H1 (cell line): Measurements from ENCODE around the gene SIGLEC7. TPM values are rescaled to one million over a fixed set of nuclear protein-coding genes. Genes with fewer than 3 reads are reported as not detected.

Experiments used
- CHD2 ChIP-seq: IDR thresholded peaks from 2 replicates; pipeline ENCODE4 v1.6.1; 2012; ENCODE audit warnings: low read length, improper control_type of control experiment
- EZH2 ChIP-seq: fragments of 200-600 bp; sonication (generic); IDR thresholded peaks from 2 replicates; pipeline ENCODE4 v1.7.1; 2012; ENCODE audit warnings: low read depth, mild to moderate bottlenecking, moderate library complexity, low read length, inconsistent platforms; ENCODE audit not compliant: severe bottlenecking
- POLR2A ChIP-seq, 2 experiments: IDR thresholded peaks; 1 replicate in 1 of 2; 2 replicates in 1 of 2; pipeline ENCODE4 v1.6.1; 2011; ENCODE audit warnings: low read depth in 2 of 2, low read length in 2 of 2, mild to moderate bottlenecking in 2 of 2; ENCODE audit errors: control extremely low read depth in 1 of 2
- POU5F1 ChIP-seq: IDR thresholded peaks from 2 replicates; pipeline ENCODE4 v1.6.1; 2011; ENCODE audit warnings: low read depth, mild to moderate bottlenecking, low read length, moderate library complexity
- RAD21 ChIP-seq, 2 experiments: IDR thresholded peaks in 1 of 2; conservative IDR thresholded peaks in 1 of 2; 2 replicates each; pipeline ENCODE4 v1.6.1; 2011; ENCODE audit warnings: low read depth in 2 of 2, low read length in 2 of 2, improper control_type of control experiment in 1 of 2, inconsistent platforms in 1 of 2, mild to moderate bottlenecking in 1 of 2, moderate library complexity in 1 of 2
- RBBP5 ChIP-seq: IDR thresholded peaks from 2 replicates; pipeline ENCODE4 v1.7.1; 2012; ENCODE audit warnings: low read depth, mild to moderate bottlenecking, inconsistent platforms, low read length, moderate library complexity, borderline replicate concordance
- SAP30 ChIP-seq: fragments of 300-600 bp; sonication (generic); IDR thresholded peaks from 2 replicates; pipeline ENCODE4 v1.7.1; 2012; ENCODE audit warnings: low read length, moderate library complexity, mild to moderate bottlenecking, inconsistent platforms; ENCODE audit not compliant: insufficient read depth, insufficient replicate concordance
- SIN3A ChIP-seq, 2 experiments: IDR thresholded peaks in 1 of 2; conservative IDR thresholded peaks in 1 of 2; 2 replicates each; pipeline ENCODE4 v1.6.1; 2011 to 2012; ENCODE audit warnings: low read length in 2 of 2, improper control_type of control experiment in 1 of 2, low read depth in 1 of 2, mild to moderate bottlenecking in 1 of 2
- TCF12 ChIP-seq: IDR thresholded peaks from 2 replicates; pipeline ENCODE4 v1.6.1; 2011; ENCODE audit warnings: low read depth, mild to moderate bottlenecking, low read length
- polyA plus RNA-seq, 7 experiments: library from polyadenylated mRNA; depleted of rRNA in 3 of 7; stranded (reverse) in 5 of 7; unstranded in 2 of 7; fragments of >200 nt in 5 of 7; fragments of 200-250 nt in 2 of 7; gene quantifications; 1 replicate in 5 of 7; 2 replicates in 1 of 7; 4 replicates in 1 of 7; pipeline versions ENCODE4 v1.2.1 to v1.2.3, GENCODE V29; 2011 to 2013; ENCODE audit warnings: missing spikeins in 2 of 7, mixed read lengths in 2 of 7
- total RNA-seq: library from RNA; stranded (reverse); fragmentation: NEBNext Ultra II Directional; extraction: Animal tissue kit (Norgen Biotek cat#: 25700); gene quantifications from 2 replicates; pipeline ENCODE4 v1.2.1, GENCODE V29; 2021
- TF ChIP-seq, protein P1 (sequence below): fragments of 300-600 bp; sonication (generic); IDR thresholded peaks from 2 replicates; pipeline ENCODE4 v1.7.1; 2012; ENCODE audit warnings: low read length, moderate library complexity, mild to moderate bottlenecking, inconsistent platforms; ENCODE audit not compliant: insufficient replicate concordance
- TF ChIP-seq, protein P2 (sequence below): IDR thresholded peaks from 2 replicates; pipeline ENCODE4 v1.6.1; 2012; ENCODE audit warnings: inconsistent platforms

The SIGLEC7 gene
- total and polyA plus RNA-seq, 2 of the 8 experiments (the other 6 are each of a cell fraction or from before 2014, with no cell fraction given), result not detected

DNA sequence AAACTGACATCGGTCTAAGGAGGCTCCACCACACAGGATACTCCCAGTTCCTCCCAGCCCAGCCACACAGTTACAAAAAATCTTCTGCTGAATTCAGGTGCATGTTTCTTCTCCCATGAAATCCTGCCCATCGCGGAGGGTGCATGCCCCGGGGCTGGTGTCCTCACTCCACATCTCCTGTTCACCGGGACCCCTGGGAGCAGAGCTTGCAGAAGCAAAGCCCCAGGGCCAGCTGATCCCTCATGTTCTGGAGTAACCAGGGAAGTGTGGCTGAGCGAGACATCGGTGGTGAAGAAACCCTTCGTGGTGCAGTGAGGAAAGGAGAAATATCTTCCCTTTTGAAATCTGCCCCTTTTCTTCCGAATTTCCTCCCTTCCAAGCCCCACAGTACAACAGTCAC is 18.3 kb upstream of the SIGLEC7 start (continued):
- TF ChIP-seq, protein P1, sequence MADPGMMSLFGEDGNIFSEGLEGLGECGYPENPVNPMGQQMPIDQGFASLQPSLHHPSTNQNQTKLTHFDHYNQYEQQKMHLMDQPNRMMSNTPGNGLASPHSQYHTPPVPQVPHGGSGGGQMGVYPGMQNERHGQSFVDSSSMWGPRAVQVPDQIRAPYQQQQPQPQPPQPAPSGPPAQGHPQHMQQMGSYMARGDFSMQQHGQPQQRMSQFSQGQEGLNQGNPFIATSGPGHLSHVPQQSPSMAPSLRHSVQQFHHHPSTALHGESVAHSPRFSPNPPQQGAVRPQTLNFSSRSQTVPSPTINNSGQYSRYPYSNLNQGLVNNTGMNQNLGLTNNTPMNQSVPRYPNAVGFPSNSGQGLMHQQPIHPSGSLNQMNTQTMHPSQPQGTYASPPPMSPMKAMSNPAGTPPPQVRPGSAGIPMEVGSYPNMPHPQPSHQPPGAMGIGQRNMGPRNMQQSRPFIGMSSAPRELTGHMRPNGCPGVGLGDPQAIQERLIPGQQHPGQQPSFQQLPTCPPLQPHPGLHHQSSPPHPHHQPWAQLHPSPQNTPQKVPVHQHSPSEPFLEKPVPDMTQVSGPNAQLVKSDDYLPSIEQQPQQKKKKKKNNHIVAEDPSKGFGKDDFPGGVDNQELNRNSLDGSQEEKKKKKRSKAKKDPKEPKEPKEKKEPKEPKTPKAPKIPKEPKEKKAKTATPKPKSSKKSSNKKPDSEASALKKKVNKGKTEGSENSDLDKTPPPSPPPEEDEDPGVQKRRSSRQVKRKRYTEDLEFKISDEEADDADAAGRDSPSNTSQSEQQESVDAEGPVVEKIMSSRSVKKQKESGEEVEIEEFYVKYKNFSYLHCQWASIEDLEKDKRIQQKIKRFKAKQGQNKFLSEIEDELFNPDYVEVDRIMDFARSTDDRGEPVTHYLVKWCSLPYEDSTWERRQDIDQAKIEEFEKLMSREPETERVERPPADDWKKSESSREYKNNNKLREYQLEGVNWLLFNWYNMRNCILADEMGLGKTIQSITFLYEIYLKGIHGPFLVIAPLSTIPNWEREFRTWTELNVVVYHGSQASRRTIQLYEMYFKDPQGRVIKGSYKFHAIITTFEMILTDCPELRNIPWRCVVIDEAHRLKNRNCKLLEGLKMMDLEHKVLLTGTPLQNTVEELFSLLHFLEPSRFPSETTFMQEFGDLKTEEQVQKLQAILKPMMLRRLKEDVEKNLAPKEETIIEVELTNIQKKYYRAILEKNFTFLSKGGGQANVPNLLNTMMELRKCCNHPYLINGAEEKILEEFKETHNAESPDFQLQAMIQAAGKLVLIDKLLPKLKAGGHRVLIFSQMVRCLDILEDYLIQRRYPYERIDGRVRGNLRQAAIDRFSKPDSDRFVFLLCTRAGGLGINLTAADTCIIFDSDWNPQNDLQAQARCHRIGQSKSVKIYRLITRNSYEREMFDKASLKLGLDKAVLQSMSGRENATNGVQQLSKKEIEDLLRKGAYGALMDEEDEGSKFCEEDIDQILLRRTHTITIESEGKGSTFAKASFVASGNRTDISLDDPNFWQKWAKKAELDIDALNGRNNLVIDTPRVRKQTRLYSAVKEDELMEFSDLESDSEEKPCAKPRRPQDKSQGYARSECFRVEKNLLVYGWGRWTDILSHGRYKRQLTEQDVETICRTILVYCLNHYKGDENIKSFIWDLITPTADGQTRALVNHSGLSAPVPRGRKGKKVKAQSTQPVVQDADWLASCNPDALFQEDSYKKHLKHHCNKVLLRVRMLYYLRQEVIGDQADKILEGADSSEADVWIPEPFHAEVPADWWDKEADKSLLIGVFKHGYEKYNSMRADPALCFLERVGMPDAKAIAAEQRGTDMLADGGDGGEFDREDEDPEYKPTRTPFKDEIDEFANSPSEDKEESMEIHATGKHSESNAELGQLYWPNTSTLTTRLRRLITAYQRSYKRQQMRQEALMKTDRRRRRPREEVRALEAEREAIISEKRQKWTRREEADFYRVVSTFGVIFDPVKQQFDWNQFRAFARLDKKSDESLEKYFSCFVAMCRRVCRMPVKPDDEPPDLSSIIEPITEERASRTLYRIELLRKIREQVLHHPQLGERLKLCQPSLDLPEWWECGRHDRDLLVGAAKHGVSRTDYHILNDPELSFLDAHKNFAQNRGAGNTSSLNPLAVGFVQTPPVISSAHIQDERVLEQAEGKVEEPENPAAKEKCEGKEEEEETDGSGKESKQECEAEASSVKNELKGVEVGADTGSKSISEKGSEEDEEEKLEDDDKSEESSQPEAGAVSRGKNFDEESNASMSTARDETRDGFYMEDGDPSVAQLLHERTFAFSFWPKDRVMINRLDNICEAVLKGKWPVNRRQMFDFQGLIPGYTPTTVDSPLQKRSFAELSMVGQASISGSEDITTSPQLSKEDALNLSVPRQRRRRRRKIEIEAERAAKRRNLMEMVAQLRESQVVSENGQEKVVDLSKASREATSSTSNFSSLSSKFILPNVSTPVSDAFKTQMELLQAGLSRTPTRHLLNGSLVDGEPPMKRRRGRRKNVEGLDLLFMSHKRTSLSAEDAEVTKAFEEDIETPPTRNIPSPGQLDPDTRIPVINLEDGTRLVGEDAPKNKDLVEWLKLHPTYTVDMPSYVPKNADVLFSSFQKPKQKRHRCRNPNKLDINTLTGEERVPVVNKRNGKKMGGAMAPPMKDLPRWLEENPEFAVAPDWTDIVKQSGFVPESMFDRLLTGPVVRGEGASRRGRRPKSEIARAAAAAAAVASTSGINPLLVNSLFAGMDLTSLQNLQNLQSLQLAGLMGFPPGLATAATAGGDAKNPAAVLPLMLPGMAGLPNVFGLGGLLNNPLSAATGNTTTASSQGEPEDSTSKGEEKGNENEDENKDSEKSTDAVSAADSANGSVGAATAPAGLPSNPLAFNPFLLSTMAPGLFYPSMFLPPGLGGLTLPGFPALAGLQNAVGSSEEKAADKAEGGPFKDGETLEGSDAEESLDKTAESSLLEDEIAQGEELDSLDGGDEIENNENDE, result no peak
- TF ChIP-seq, protein P2, sequence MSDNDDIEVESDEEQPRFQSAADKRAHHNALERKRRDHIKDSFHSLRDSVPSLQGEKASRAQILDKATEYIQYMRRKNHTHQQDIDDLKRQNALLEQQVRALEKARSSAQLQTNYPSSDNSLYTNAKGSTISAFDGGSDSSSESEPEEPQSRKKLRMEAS, result no peak
- TF ChIP-seq TCF12 (no peak), POU5F1 (no peak), SAP30 (no peak), CHD2 (no peak), RBBP5 (no peak), SIN3A (conservative IDR thresholded peaks at IDR 0.05 in 1 of 2, IDR thresholded peaks at IDR 0.05 in 1 of 2; ENCODE audit: low read depth in 1 of 2, low read length in 2 of 2) (no peak), EZH2 (no peak), POLR2A (IDR thresholded peaks at IDR 0.05; ENCODE audit: control extremely low read depth in 1 of 2, low read depth in 2 of 2, low read length in 2 of 2) (no peak), RAD21 (IDR thresholded peaks at IDR 0.05 in 1 of 2, conservative IDR thresholded peaks at IDR 0.05 in 1 of 2; ENCODE audit: low read depth in 2 of 2, low read length in 2 of 2) (no peak)
